HG02759 (cell line): ENCODE measurements around the gene SLAMF7.
"Not testable (repeated sequence)": the region's sequence is repeated elsewhere in the genome, so short reads cannot be mapped to it uniquely, and the experiment has no call there.

Source experiments
- ATAC-seq: cut with Tn5 transposase; IDR thresholded peaks from one replicate; pipeline ENCODE4 v1.9.1; 2021; ENCODE audit warnings: mild to moderate bottlenecking, moderate library complexity; ENCODE audit not compliant: unreplicated experiment

Gene SLAMF7

DNA sequence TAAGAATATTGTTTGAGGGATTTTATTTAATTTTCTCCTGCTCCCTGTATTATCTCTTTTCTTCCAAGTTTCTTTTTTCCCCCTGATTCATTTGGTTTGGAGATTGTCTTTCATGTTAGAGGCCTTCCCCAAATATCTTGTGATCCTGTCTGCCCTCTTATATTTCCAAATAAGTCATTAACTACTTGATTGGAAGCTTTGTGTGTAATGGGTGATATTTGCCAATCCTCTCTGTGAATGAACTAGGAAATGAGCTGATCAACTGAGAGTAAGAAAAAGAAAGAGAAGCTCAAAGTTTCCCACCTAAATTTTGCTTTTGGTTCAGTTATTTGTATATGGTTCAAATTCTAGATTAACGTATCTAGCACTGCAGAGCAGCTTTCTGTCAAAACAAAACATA, 33.3 kb downstream of the SLAMF7 start:
- no peak for ATAC-seq

DNA sequence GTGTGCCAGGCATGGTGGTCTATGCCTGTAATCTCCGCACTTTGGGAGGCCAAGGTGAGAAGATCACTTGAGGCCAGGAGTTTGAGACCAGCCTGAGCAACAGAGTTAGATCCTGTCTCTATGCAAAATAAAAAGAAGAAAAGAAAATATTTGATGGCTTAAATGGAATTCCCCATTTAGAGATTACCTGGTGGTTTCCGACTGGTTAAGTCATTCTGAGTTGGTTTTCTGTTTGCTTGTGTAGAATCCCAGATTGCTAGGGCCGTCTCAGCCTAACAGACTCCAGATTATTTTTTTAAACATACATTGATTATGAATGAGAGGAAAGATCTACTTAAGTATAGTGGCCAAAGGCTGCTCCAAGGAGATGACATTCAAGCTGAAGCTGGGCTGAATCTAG, 34.0 kb downstream of the SLAMF7 start:
- ATAC-seq: no peak

DNA sequence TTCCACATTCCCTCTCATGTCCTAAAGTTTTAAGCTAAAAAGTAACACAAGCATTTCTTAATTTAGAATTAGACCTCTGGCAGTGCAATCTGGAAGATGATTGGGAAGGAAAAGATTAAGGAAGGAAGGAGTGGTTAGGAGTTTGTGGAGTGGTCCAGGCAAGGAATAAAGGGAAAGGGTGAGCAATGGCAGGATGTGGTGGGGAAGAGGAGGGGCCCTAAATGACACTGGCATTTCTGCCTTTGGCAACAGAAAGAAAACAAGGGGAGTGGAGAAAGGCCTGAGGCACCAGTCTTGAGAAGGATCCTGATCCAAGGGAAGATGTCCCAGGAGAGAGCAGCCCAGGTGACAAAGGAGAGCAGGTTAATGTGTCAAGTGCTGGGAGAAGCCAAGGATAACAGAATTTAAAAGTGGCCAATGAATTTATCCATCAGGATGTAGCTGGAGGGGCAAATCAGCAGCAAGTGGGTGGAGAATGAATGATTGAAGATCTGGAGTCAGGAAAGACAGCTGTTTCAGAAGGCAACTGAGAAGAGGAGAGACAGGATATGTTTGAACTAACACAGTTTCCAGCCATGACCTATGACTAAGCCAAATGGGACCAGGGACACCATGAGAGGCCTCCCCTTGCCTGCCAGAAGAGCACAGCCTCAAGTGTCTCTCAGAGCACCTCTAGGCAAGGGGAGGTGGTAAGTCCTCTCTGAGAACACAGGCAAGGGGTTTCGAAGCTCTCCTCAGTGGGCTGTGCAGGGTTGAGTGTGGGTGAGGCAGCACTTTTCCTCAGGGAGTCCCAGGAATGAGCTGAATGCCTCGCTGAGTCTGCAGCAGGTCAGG, 36.1 kb downstream of the SLAMF7 start:
- ATAC-seq: no peak

DNA sequence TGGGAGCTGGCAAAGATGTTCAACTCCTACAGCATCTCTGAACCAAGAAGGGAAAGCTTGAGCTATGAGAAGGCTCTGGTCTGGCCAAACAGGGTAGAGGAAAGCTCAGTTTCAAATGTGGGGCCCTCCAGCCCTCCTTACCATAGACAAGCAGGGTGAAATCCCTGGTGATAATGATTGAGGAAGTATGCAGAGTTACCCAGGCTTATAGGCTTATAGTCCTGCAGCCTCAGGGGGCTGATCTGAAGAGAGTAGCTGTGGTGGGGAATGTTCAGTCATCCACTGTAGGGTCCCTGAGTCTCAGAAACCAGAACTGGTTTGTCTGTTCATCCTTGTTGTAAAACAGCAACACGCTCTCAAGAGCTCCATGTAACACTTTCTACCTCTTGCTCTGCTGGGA, 37.1 kb downstream of the SLAMF7 start:
- ATAC-seq: peak; percentile 37

DNA sequence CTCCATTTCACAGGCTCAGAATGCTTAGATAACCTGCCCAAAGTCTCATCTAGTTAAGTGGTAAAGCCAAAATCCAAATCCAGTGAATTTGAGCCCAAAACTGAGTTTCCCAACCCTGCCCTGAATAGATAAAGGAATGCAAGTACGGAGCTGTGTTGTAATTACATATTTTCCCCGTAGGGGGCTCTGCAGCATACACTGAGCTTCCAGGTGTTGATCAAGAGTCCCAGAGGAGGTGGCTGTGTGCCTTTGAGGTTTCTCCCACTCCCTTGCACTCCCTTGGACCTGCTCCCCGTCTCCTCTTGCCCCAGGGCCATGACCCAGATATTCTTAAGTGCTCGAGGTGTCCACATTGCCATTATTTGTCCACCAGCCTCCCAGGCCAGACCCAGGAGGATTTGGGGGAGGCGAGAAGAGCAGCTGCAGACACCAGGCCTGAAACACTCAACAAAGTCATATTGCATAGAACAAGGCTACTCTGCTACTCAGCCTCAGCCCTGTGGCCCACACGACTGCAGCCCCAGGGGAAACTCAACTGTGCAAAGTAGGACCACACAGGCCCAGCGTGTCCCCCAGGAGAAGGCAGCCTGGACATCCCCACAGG, 38.5 kb downstream of the SLAMF7 start:
- no peak for ATAC-seq

DNA sequence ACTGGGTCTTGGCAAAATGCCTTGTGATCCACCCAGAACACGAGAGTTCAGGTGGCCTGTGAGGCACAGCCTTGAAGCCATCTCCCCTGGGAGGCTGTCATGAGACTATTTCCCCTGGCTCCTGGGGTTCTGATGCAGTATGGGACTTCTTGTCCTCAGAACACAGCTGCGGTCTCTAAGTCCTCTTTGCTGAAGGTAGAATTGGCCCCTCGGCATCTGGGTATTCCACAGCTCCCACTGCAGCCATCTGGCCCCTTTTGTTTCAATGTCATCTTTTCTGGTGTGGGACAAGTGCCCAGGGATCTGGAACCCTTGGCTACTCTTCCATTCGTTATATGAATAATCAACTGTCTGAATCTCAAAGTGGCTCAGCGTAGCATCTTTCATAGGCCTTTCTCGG, 39.9 kb downstream of the SLAMF7 start:
- ATAC-seq: no peak

DNA sequence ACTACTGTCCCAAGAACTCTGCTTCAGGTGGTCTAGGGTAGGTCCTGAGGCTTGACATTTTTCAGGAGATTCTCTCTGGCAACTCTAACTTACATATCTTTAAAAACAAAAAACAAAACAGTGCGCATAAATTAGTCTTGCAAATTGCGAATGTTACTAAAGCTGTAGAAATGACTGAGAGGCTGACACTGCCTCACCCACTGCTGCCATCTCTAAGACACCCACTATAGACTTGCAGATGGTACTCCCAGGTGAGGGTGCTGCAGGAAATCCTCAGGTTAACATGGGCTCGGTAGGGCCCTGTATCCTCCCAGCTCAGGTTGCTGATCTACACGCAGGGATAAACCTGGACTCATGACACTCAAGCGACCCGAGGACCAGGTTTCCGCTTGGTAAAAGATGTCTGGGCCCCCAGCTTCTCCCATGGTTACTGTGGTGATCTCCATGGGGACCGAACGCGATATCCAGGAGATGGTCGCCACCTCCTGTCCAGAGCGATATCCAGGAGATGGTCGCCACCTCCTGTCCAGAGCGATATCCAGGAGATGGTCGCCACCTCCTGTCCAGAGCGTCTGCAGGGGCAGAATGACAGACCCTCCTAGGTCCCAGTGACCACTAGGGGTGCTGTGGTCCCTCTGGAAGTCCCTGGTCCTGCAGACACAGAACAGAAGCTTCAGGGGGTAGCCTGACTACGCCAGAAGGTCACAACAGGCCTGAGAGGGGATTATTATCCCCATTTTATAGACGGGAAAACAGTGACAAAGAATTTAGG, 40.8 kb downstream of the SLAMF7 start:
- no peak for ATAC-seq

DNA sequence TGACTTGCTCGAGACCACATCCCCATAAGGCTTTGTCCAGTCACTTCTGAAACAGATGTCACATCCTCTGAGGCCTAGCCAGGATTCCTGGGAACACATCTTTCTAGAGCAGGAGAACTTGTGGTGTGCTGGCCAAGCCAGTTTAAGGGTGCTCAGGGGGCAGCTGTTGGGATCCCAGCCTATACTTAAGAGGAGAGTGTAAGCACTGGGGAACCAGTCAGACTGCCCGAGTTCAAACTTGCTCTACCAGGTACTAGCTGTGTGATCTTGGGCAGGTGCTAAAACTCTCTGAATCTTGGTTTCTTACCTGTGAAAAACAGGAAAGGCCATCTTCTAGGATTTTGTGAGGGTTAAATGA, 41.3 kb downstream of the SLAMF7 start:
- ATAC-seq: no peak

DNA sequence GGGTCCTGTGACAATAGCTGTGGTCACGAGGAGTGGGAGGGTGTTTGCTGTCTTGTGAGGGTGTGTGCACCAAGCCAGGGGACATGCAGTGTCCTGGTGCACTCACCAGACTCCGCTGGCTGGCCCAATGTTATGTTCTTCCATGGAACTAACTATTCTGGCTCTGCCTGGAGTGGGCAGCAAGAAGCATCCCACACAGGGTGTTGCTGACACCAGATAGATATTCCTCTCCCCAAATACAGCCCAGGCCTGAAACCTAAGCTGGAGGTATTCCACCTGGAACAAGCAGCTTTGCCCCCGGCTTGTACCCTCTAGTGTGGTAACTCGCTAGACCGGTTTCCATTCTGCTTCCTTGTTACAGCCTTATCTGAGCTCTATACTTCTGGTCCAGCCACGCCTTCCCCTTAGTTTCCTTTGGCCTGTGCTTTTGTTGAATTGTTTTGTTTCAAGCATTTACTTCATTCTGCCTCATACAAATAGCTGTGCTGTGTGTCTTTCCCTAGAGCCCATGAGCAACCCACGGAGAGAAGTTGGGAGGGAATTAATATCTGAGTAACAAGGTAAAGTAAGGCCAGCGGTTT, 42.2 kb downstream of the SLAMF7 start:
- no peak for ATAC-seq

DNA sequence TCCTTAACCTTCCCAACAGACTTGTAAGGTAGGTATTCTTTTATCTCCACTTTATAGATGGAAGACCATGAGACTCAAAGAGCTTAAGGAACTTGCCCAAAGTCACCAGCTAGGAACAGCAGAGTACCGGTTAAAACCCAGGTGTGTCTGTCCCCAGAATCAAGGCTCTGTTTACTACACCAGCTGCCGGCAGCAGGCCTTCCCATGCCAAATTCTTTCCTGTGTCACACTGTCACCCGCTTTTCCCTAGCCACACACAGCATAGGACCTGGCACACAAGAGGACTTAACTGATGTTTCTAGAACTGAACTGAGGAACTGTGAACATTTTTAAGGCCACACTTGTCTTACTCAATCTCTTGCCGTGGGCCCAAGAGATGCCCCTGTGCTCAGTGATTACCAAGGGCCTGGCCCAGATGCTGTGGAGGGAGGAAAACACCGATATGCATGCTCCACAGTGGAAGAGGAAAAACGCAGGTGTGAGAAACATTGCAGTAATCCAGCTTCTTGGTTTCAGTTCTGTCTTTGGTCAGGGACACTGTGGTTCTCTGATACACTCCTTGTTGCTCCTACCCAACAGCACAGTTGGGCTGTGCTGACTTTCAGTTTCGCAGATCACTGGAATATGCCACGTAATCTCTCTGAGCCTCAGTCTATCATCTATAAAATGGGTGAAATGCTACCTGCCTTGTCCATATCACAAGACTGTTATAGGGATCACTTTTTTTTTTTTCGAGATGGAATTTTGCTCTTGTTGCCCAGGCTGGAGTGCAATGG, 43.1 kb downstream of the SLAMF7 start:
- ATAC-seq: peak; percentile 82

DNA sequence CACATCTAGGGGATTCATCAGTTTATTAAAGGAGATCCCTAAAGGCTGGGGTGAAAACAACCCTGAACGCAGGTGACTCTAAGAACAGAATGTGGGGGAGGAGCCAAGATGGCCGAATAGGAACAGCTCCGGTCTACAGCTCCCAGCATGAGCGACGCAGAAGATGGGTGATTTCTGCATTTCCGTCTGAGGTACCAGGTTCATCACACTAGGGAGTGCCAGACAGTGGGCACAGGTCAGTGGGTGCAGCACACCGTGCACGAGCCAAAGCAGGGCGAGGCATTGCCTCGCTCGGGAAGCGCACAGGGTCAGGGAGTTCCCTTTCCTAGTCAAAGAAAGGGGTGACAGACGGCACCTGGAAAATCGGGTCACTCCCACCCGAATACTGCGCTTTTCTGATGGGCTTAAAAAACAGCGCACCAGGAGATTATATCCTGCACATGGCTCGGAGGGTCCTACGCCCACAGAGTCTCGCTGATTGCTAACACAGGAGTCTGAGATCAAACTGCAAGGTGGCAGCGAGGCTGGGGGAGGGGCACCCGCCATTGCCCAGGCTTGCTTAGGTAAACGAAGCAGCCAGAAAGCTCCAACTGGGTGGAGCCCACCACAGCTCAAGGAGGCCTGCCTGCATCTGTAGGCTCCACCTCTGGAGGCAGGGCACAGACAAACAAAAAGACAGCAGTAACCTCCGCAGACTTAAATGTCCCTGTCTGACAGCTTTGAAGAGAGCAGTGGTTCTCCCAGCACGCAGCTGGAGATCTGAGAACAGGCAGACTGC, 44.1 kb downstream of the SLAMF7 start:
- ATAC-seq: not testable (repeated sequence)

DNA sequence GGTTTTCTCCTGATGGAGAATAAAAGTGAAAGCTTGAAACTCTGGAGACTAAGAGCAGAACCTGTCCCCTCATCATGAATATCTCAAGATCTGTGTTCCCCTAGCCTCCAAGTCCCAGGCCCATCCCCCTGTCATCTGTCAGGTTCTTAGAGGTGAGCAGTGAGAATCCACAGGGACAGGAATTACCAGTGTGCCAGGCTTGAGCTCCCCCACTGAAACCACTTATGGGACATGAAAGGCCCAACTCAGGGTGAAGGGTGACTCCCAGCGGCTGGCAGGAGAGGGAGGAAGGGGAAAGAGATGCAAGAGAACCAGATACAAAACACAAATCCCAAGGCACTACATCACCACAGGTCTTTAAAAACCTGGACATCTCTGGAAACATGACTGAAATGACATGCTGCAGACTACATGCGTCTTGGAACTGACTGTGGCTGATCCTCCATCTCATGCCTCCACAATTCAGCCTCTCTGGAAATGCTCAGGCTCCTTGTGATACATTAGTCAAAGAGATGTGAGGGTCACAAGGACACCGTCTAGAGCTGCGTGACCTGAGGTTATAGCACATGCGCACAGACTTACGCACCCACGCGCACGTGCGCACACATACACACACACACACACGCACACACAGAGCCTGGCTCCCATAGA, 50.1 kb downstream of the SLAMF7 start:
- no peak for ATAC-seq

DNA sequence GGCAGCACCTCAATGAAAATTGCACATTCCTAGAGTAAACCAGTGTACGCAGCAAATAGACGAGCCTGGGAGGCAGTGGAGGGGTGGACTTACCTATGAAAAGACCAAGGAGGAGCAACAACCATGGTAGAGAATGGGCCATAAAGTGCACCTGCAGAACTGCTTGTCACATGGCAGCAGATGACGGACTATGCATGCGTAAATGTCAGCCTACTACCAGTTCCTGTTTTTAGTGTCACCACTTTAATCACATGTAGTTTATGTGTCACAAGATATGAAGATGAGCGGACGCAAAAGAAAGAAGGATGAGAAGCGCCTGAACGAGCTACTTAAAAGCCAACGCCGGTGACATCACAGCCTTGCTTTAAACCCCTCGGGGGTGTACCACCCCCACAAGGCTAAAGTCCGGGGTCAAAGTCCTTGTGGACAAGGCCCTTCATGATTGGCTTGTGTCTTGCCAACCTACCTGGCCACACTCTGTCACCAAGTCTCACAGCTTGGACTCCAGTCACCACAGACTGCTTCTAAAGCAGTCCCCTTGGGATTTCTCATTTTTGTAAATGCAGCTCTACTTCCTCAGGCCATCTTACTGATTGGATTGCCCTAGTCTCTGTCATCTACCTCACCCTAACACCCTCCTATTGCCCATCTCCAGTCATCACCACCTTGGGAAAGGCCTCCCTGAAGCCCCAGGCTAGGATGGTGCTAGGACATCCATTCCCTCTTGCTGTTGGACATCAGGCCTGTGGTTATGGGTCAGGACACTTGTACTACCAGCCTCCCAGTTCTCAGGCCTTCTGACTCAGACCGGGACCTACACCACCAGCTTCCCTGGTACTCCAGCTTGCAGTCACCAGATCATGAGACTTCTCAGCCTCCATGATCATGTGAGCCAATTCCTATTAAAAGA, 50.9 kb downstream of the SLAMF7 start:
- ATAC-seq: peak; percentile 87

DNA sequence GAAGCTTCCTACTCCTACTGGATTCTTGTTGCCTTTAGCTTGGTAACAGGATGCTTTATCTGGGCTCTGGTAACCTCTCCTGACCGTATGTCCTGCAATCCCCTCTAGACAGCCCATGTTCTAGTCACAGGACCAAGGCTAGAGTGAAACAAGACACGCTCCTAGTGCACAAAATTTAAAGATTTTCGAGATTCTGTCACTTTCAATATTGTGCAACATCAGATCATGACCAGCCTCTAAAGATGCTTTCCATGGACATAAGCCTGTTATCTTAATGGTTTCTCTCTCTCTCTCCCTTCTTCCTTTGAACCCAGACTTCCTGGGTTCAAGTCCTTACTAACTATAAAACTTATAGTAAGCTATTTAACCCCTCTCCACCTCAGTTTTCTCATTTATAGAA, 55.3 kb downstream of the SLAMF7 start:
- ATAC-seq: no peak

DNA sequence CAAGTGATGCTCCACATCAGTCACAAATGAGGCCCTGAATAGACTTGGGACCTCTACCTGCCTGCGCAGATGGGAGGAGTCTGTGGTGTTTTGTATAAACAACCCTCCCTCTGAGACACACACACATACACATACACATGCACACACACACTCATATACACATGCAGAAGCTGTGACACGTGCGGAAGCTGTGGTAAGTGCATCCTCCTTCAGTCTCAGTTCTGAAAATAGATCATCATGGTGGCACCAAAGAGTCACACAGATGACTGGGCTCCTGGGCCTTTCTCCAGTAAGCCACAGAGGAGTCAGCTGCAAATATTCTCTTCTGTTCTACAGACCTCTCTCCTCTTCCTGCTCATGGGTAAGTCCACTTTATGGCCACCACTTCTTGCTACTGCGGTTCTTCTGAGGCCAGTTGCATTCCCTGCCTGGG, 56.9 kb downstream of the SLAMF7 start, which contains the start of gene LY9:
LY9 (plus strand) TSS at position 224 of the 433 bp plus-strand sequence; CDS start at position 238, 14 bp downstream.
- ATAC-seq: peak; percentile 81

DNA sequence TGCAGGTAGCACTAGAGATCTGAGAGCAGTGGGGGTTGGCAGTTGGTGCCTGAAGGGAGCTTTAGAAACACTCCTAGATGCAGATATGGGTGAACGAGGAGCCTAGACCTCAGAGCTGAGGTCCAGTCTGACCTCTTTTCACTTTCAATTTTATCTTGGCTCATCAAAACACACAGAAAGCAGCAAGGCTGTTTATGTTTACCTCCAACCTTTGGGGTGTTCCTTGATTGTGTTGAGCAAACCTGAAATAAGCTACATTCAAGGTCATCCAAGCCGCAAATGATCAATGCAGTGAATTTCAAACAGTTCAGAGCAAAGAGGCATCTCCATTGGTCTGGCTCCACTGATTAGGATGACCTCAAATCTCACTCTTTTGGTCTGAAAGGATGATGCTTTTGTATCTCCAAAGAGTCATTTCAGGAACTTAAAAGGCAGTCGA, 58.2 kb downstream of the SLAMF7 start:
- peak; percentile 44 for ATAC-seq

DNA sequence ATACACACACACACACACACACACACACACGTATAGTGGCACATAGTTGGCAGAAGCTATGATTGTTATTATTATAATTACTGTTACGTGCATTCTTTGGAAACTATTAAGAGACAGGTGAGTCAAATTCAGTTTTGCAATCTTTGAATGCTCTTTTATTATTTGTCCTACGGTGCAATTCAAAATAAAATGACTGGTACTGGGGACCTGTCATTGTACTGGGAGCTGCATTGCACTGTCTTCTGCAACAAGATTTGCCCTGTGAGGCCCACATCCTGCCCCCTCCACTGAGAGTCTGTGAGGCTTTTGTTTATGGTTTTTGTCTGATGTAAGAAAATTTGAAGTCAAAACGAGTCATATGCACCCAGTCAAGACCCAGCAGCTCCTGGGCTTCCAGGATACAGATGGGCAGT, 58.8 kb downstream of the SLAMF7 start:
- ATAC-seq: no peak

DNA sequence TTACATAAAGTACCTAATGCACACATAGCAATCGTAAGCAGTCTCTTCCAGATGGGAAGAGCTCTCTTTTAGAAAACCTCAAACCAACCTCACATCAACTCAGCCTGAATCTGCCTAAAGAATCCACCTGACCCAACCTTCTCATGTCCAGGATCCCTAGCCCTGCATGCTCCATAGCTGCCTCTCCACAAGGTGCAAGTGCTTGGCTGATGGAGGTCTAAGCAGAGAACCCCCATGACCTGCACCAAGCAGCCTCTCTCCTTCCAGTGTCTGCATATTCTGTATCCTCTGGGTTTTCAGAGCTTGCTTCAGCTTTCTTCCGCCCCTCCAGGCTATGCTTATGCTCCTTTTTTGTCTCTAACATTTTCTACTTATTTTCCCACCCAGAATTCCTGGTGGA, 59.4 kb downstream of the SLAMF7 start:
- ATAC-seq: no peak
